Cardiac fibroblast (primary cell): Measurements from ENCODE around the gene ERC2.

Source experiments
- DNase-seq, 2 donors: peaks; one replicate each; pipeline versions ENCODE4 v3.0.0 to v3.0.0-alpha.2; 2010; ENCODE audit warnings: low read depth in 2 of 2
- H3K4me3 ChIP-seq, 2 donors: replicated peaks in 1 of 2; 1 replicate in 1 of 2; 2 replicates in 1 of 2; pipeline ENCODE4 v1.5.1; 2011; ENCODE audit warnings: low read depth in 2 of 2, low read length in 2 of 2, mild to moderate bottlenecking in 2 of 2, moderate library complexity in 1 of 2
- TF ChIP-seq, protein P1 (sequence below): IDR thresholded peaks from one replicate; pipeline ENCODE4 v1.5.1; 2011; ENCODE audit warnings: low read depth, mild to moderate bottlenecking, low read length, inconsistent platforms

The ERC2 gene

GRCh38 chr3:56190771-56191305 is 277.4 kb downstream of the ERC2 start:
- DNase-seq: no peak
- TF ChIP-seq, protein P1, sequence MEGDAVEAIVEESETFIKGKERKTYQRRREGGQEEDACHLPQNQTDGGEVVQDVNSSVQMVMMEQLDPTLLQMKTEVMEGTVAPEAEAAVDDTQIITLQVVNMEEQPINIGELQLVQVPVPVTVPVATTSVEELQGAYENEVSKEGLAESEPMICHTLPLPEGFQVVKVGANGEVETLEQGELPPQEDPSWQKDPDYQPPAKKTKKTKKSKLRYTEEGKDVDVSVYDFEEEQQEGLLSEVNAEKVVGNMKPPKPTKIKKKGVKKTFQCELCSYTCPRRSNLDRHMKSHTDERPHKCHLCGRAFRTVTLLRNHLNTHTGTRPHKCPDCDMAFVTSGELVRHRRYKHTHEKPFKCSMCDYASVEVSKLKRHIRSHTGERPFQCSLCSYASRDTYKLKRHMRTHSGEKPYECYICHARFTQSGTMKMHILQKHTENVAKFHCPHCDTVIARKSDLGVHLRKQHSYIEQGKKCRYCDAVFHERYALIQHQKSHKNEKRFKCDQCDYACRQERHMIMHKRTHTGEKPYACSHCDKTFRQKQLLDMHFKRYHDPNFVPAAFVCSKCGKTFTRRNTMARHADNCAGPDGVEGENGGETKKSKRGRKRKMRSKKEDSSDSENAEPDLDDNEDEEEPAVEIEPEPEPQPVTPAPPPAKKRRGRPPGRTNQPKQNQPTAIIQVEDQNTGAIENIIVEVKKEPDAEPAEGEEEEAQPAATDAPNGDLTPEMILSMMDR: no peak
- no peak overlapping the region for H3K4me3 ChIP-seq

DNA sequence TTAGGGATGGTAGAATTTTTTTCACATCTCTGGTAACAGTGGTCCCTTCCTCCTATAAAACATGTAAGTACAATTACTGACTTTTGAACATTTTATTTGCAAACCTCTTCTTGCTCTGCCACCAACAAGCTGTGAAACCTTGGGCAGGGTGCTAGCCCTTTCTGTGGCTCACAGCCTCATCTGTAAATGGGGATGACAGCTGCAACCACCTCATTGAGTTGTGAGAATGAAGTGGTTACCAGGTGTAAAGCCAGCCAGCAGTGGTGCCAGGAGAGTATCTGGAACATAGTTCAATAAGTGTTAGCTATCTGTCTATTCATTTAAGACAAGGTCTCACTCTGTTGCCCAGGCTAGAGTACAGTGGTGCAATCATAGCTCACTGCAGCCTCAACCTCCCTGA is 278.1 kb downstream of the ERC2 start:
- TF ChIP-seq, protein P1: no peak
- no peak overlapping the region for H3K4me3 ChIP-seq
- no peak for DNase-seq

DNA sequence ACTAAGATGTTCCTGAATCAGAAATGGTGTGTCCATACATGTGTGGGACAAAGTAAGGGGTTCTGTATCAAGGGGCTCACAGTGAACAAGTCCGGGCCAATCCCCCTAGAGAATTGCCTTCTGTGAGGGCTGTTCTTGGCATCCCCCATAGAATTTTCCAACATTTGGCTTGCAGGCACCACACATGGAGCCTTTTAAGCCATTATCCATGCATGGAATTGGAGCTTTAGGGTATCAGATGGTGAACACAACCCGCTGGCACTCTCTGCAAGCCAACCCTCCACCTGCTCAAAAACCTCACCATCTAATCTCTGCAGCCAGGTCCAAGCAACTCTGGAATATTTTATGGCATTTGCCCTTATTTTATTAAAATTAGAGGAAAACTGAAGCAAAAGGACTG is 278.7 kb downstream of the ERC2 start:
- TF ChIP-seq, protein P1: no peak
- no peak for DNase-seq
- H3K4me3 ChIP-seq: no peak overlapping the region

DNA sequence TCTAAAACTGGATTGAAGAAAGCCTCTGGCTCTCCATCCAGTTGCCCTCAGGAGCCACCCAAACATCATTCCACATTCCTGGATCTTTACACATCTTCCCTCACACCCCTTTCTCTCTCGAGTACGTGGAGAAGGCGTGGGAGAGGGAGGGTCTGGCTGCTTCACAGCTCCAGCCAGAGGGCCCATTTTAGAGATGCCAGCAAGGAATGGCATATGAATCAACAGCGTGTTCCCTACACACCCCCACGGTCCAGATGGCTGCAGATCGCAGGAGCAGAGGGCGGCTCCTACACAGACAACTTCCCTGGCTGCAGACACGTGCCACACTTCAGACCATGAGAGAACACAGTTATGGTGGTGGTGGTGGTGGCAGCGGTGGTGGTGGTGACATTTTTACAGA is 280.1 kb downstream of the ERC2 start:
- no peak overlapping the region for H3K4me3 ChIP-seq
- TF ChIP-seq, protein P1: no peak
- no peak for DNase-seq

DNA sequence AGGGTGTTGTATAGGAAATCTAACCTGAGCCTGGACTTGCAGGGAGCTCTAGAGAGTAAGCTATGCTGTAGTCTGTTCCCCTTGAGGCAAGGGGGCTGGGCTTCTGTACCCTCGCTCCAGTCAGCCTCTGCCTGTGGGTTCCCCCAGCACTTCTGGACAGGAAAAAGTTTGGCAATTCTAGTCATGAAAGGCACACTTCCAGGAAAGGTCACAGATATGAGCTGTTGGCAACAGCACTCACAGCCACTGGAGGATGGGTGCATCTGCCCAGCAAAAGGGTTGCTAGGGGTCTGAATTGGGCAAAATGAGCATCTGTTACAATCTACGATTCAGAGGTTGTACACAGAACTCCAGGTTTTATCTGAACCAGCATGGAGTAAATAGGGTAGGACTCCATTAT is 281.2 kb downstream of the ERC2 start:
- no peak for DNase-seq
- H3K4me3 ChIP-seq: no peak overlapping the region
- TF ChIP-seq, protein P1: no peak

GRCh38 chr3:56185827-56186226 is 282.4 kb downstream of the ERC2 start:
- TF ChIP-seq, protein P1: no peak
- H3K4me3 ChIP-seq: no peak overlapping the region
- no peak for DNase-seq

DNA sequence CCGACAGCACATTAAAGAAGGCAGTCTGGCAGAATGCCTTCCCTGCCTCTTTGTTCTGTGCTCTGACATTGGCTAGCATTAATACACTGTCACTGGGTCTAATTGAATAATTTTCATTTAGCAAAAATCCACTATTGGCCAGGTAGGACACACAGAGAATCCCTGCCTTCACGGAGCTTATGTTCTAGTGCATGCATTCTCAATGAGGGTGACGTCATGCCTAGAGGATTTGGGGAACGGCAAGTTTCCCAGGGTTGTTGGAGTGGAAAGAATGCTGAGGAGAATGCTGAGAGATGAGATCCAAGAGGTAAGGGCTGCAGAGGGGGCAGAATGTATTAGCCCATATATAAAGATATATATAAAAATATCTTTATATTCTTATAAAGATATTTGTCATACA is 284.7 kb downstream of the ERC2 start:
- H3K4me3 ChIP-seq: no peak overlapping the region
- TF ChIP-seq, protein P1: no peak
- no peak for DNase-seq
